SK-N-MC (cell line): Measurements from ENCODE around the gene EPHA3.

Experiments used
- DNase-seq: peaks from one replicate; pipeline ENCODE4 v3.0.0-alpha.2; 2011; ENCODE audit warnings: low read depth, low spot score
- H3K27ac ChIP-seq: fragments of 200-600 bp; sonication (generic); 2 replicates; pipeline ENCODE4 v1.5.1; 2016; ENCODE audit warnings: mixed run types
- H3K36me3 ChIP-seq: fragments of 200-600 bp; sonication (generic); 2 replicates; pipeline ENCODE4 v1.6.1; 2017; ENCODE audit warnings: antibody characterized with exemption, low read length, mixed read lengths; ENCODE audit not compliant: insufficient read depth
- H3K4me3 ChIP-seq: fragments of 200-600 bp; sonication (generic); 2 replicates; pipeline ENCODE4 v1.5.1; 2016
- H3K9ac ChIP-seq: fragments of 200-600 bp; sonication (generic); 2 replicates; pipeline ENCODE4 v1.8.0; 2017; ENCODE audit warnings: mixed run types, mixed read lengths; ENCODE audit not compliant: insufficient read length
- H3K9me3 ChIP-seq: fragments of 200-600 bp; sonication (generic); 2 replicates; pipeline ENCODE4 v1.6.1; 2017; ENCODE audit warnings: low read depth, mild to moderate bottlenecking, antibody characterized with exemption, low read length, moderate library complexity, mixed read lengths
- EZH2 ChIP-seq: fragments of 200-600 bp; sonication (generic); IDR thresholded peaks from one replicate; pipeline ENCODE4 v1.6.1; 2017; ENCODE audit warnings: antibody characterized with exemption
- FOXP2 ChIP-seq: optimal IDR thresholded peaks from 2 replicates; pipeline ENCODE3; 2011; ENCODE audit warnings: mild to moderate bottlenecking, moderate library complexity; ENCODE audit not compliant: insufficient read depth; ENCODE audit errors: extremely low read length, control extremely low read depth
- POLR2AphosphoS5 ChIP-seq: IDR thresholded peaks from 2 replicates; pipeline ENCODE4 v1.6.1; 2012; ENCODE audit warnings: mild to moderate bottlenecking, low read depth, low read length, borderline replicate concordance

EPHA3 gene

GRCh38 chr3:89227218-89227617, 119.8 kb downstream of the EPHA3 start:
- Histone ChIP-seq H3K9ac (no peak overlapping the region), H3K36me3 (no peaks in the 10 kb centered on the region), H3K4me3 (no peak overlapping the region), H3K9me3 (no peaks in the 10 kb centered on the region), H3K27ac (no peak overlapping the region)
- peak; percentile 69 for DNase-seq
- TF ChIP-seq FOXP2 (no peak), EZH2 (no peak), POLR2AphosphoS5 (no peak)

- Histone ChIP-seq H3K9me3 (no peaks in the 10 kb centered on the region), H3K9ac (no peak overlapping the region), H3K36me3 (no peaks in the 10 kb centered on the region), H3K27ac (no peak overlapping the region), H3K4me3 (no peak overlapping the region)
- TF ChIP-seq FOXP2 (no peak), EZH2 (no peak), POLR2AphosphoS5 (no peak)
- no peak for DNase-seq
Measured at GRCh38 chr3:89227634-89228033, 120.2 kb downstream of the EPHA3 start.

- no peaks in the 10 kb centered on the region for H3K9me3 ChIP-seq
- no peak for DNase-seq
- no peak overlapping the region for H3K4me3 ChIP-seq
- H3K27ac ChIP-seq, result no peak overlapping the region
- H3K9ac ChIP-seq, result no peak overlapping the region
- TF ChIP-seq FOXP2, result no peak
- no peak for TF ChIP-seq POLR2AphosphoS5
- TF ChIP-seq EZH2, result no peak
- no peaks in the 10 kb centered on the region for H3K36me3 ChIP-seq
Measured at GRCh38 chr3:89232155-89232554, 124.7 kb downstream of the EPHA3 start.

DNA sequence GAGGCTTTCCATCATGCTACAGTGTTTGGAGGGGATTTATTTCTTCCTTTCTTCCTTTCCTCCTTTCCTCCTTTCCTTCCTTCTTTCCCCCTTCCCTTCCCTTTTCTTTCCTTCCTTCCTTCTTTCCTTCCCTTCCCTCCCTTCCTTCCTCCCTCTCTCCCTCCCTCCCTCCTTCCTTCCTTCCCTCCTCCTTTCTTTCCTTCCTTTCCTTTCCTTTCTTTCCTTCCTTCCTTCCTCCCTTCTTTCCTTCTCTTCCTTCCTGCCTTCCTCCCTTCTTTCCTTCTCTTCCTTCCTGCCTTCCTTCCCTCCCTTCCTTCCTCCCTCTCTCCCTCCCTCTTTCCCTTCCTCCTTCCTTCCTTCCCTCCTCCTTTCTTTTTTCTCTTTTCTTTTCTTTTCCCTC, 127.2 kb downstream of the EPHA3 start:
- no peak for TF ChIP-seq EZH2
- TF ChIP-seq FOXP2, result no peak
- TF ChIP-seq POLR2AphosphoS5, result no peak
- Histone ChIP-seq H3K9ac (no peak overlapping the region), H3K36me3 (no peaks in the 10 kb centered on the region), H3K4me3 (no peak overlapping the region), H3K9me3 (no peaks in the 10 kb centered on the region), H3K27ac (no peak overlapping the region)
- no peak for DNase-seq

DNA sequence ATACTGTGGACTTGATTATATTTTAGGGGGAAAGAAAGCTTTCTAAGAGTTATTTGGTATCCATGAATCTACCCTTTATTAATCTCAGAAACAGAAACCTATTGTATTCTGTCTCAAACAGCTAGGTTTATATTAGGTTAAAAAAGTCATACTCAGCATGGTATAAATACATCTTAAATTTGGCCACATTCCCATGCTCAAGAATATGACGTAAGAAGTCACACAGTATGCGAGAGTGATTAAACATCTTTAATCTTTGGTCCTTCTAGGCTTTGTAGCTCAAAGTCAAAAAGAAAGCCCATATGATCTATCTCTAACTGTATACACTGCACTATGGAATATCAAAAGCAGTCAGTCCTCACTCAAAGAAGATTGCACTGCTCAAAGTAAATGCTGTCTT, 131.4 kb downstream of the EPHA3 start:
- Histone ChIP-seq H3K36me3 (no peaks in the 10 kb centered on the region), H3K27ac (peak overlapping the region; percentile 27), H3K9ac (no peak overlapping the region), H3K4me3 (peak overlapping the region; percentile 51), H3K9me3 (no peaks in the 10 kb centered on the region; the same call in 1 of the 2 replicates)
- no peak for DNase-seq
- TF ChIP-seq POLR2AphosphoS5 (no peak), EZH2 (no peak), FOXP2 (no peak)

DNA sequence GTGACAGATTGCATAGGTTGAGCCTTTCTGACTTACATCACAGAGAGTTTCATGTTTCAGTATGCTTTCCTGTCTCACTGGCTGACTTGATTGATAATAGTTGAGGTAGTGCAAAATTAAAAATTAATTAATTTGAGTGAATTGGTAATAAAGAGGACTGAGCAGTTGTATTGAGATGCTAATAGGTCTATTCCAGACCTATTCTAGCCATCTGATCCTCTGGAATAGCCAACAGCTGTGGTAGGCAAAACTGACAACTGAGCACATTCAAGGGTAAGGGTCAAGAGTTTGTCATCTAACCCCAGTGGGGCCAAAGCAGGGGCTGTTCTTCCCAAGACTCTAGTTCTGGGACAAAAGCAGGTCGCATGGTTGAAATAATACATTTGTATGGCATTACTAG, 132.4 kb downstream of the EPHA3 start:
- Histone ChIP-seq H3K27ac (no peak overlapping the region), H3K4me3 (no peak overlapping the region), H3K36me3 (no peaks in the 10 kb centered on the region), H3K9ac (no peak overlapping the region), H3K9me3 (no peaks in the 10 kb centered on the region; the same call in 1 of the 2 replicates)
- TF ChIP-seq POLR2AphosphoS5 (no peak), EZH2 (no peak), FOXP2 (no peak)
- no peak for DNase-seq

DNA sequence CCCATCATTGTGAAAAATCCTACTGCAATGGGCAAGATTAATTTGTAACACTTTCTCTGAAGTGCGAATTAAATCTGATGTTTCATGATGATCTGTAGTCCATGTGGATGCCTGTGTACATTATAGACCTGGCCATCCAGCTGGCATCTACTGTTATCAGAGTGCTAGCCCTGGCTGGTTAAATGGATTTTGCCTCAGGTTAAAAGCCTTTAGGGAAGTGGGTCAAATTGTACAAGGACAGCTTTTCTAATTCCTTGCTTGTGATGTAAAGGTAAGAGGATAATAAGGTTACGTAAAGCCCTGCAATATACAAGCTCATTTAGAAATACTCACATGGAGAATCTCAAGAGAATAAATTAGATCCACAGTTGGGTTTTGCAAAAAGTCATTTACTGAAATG, 138.2 kb downstream of the EPHA3 start:
- Histone ChIP-seq H3K4me3 (no peak overlapping the region), H3K9me3 (no peaks in the 10 kb centered on the region; the same call in 1 of the 2 replicates), H3K27ac (no peak overlapping the region), H3K36me3 (no peaks in the 10 kb centered on the region; the same call in 1 of the 2 replicates), H3K9ac (no peak overlapping the region)
- no peak for DNase-seq
- no peak for TF ChIP-seq EZH2
- TF ChIP-seq POLR2AphosphoS5, result no peak
- no peak for TF ChIP-seq FOXP2

DNA sequence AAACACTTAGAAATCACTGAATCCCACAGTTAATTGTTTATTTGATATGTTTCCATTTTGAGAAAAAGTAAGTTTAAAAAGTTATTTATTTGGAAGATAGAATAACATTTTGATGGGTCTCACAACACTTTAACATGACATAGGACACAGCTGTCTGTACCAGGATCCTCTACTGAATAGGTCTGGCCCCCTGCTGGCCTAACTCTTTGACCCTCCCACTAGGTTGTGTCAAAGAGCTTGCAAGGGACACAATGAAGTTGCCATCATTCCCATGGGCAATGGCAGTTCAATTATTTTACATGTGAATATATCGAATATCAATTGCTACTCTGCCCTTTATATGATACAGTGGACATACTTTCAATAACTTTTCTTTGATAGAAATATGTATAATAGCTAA, 138.9 kb downstream of the EPHA3 start:
- no peaks in the 10 kb centered on the region; the same call in 1 of the 2 replicates for H3K9me3 ChIP-seq
- H3K27ac ChIP-seq, result no peak overlapping the region
- no peak overlapping the region for H3K9ac ChIP-seq
- TF ChIP-seq EZH2 (no peak), FOXP2 (no peak), POLR2AphosphoS5 (no peak)
- H3K4me3 ChIP-seq, result no peak overlapping the region
- H3K36me3 ChIP-seq, result no peaks in the 10 kb centered on the region; the same call in 1 of the 2 replicates
- no peak for DNase-seq

DNA sequence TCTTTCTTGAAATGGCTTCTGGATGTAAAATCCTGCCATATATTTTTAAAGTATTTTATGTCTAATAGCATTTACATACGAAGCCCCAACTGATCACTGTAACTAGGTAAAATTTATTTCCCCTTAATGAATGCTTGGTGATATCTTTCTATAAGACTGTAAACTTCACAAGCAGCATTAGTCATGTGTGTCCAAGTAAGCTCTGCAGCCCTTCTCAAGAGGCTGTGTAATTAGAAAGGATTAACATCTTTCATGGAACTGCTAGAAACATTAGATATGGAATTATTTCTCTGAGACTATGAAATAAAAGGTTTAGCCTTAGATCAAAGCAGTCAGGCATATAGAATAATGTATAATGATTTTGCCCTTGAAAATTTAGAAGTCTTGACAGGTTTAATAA, 143.3 kb downstream of the EPHA3 start:
- Histone ChIP-seq H3K4me3 (no peak overlapping the region), H3K36me3 (no peaks in the 10 kb centered on the region; the same call in 1 of the 2 replicates), H3K9ac (no peak overlapping the region), H3K27ac (no peak overlapping the region), H3K9me3 (no peaks in the 10 kb centered on the region)
- no peak for TF ChIP-seq POLR2AphosphoS5
- TF ChIP-seq FOXP2, result no peak
- TF ChIP-seq EZH2, result no peak
- DNase-seq, result no peak

DNA sequence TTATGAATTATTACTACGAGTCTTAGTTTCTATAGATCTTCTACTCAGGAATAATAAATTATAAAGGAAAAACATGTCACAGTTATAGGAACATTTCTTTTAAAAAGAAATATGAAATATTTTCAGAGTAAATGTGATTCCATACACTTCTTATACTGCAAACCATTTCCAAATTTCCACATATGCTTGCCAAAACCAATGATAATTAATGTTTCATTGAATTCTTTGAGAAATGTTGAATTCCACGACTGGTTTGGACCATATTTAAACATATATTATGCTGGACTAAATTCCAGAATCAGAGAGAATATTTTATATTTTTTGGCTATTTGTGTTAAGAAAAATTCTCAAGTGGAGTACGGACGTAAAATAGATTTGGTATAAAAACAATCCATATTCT, 144.6 kb downstream of the EPHA3 start:
- Histone ChIP-seq H3K27ac (no peak overlapping the region), H3K36me3 (no peaks in the 10 kb centered on the region; the same call in 1 of the 2 replicates), H3K9me3 (no peaks in the 10 kb centered on the region), H3K4me3 (no peak overlapping the region), H3K9ac (no peak overlapping the region)
- DNase-seq, result no peak
- TF ChIP-seq FOXP2 (no peak), EZH2 (no peak)
